IPS-15b (cell line): ENCODE results near the gene KLHDC10.
"Not testable (repeated sequence)": the region's sequence is repeated elsewhere in the genome, so short reads cannot be mapped to it uniquely, and the experiment has no call there.

Experiments used
- H3K27me3 ChIP-seq: one replicate; pipeline ENCODE4 v1.6.1; 2013; ENCODE audit warnings: low read length; ENCODE audit not compliant: control insufficient read depth, insufficient read depth
- H3K36me3 ChIP-seq: one replicate; pipeline ENCODE4 v1.6.1; 2013; ENCODE audit warnings: low read length; ENCODE audit not compliant: control insufficient read depth, insufficient read depth
- H3K4me1 ChIP-seq: one replicate; pipeline ENCODE4 v1.6.1; 2013; ENCODE audit warnings: mild to moderate bottlenecking, low read length; ENCODE audit not compliant: control insufficient read depth, insufficient read depth
- H3K4me3 ChIP-seq: one replicate; pipeline ENCODE4 v1.5.1; 2013; ENCODE audit warnings: low read depth, low read length
- H3K9ac ChIP-seq: one replicate; pipeline ENCODE4 v1.6.1; 2013; ENCODE audit warnings: low read depth, mild to moderate bottlenecking, low read length
- H3K9me3 ChIP-seq: one replicate; pipeline ENCODE4 v1.6.1; 2013; ENCODE audit warnings: mild to moderate bottlenecking, low read length; ENCODE audit not compliant: control insufficient read depth, insufficient read depth

KLHDC10 gene

DNA sequence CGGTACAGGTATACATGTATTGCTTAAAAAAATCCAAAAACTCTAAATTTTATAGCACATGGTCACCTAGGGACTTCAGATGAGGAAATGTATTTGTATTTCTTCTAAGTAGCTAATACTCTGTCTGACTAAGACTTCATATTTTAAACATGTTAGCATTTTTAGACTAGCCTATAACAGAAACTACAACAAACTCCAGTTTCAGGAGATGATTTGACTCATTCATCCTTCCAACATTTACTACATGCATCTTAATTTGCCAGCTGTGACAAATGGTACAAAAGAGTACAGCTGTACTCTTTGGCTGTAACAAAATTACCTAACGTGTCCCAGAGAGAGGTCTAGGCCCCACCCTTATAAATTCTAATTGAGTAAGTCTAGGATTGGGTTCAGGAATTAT lies 112.7 kb downstream of the KLHDC10 start:
- H3K4me1 ChIP-seq: no peaks in the 10 kb centered on the region
- no peak overlapping the region for H3K4me3 ChIP-seq
- peaks cover 15% of the 10 kb centered on the region for H3K36me3 ChIP-seq
- no peaks in the 10 kb centered on the region for H3K27me3 ChIP-seq
- H3K9ac ChIP-seq: no peak overlapping the region
- H3K9me3 ChIP-seq: no peaks in the 10 kb centered on the region

DNA sequence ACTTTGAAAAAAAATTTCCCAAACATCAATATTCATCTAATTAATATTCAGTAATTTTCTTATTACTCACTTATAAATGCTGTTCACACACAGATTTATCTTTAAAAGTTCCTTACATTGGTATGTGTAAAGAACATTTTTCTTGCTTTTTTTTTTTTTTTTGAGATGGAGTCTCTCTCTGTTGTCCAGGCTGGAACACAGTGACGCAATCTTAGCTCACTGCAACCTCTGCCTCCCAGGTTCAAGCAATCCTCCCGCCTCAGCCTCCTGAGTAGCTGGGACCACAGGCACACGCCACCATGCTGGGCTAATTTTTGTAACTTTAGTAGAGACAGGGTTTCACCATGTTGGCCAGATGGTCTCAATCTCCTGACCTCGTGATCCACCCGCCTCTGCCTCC lies 114.0 kb downstream of the KLHDC10 start:
- H3K4me3 ChIP-seq, H3K9me3 ChIP-seq, H3K4me1 ChIP-seq, H3K27me3 ChIP-seq, H3K9ac ChIP-seq: not testable (repeated sequence)
- peaks cover 12% of the 10 kb centered on the region for H3K36me3 ChIP-seq
